SK-N-MC (cell line): ENCODE measurements around the gene NEK4.

Experiments
- DNase-seq: peaks from one replicate; pipeline ENCODE4 v3.0.0-alpha.2; 2011; ENCODE audit warnings: low read depth, low spot score
- H3K27ac ChIP-seq: fragments of 200-600 bp; sonication (generic); 2 replicates; pipeline ENCODE4 v1.5.1; 2016; ENCODE audit warnings: mixed run types
- H3K36me3 ChIP-seq: fragments of 200-600 bp; sonication (generic); 2 replicates; pipeline ENCODE4 v1.6.1; 2017; ENCODE audit warnings: antibody characterized with exemption, low read length, mixed read lengths; ENCODE audit not compliant: insufficient read depth
- H3K4me3 ChIP-seq: fragments of 200-600 bp; sonication (generic); 2 replicates; pipeline ENCODE4 v1.5.1; 2016
- H3K9ac ChIP-seq: fragments of 200-600 bp; sonication (generic); 2 replicates; pipeline ENCODE4 v1.8.0; 2017; ENCODE audit warnings: mixed run types, mixed read lengths; ENCODE audit not compliant: insufficient read length
- H3K9me3 ChIP-seq: fragments of 200-600 bp; sonication (generic); 2 replicates; pipeline ENCODE4 v1.6.1; 2017; ENCODE audit warnings: low read depth, mild to moderate bottlenecking, antibody characterized with exemption, low read length, moderate library complexity, mixed read lengths
- EZH2 ChIP-seq: fragments of 200-600 bp; sonication (generic); IDR thresholded peaks from one replicate; pipeline ENCODE4 v1.6.1; 2017; ENCODE audit warnings: antibody characterized with exemption
- FOXP2 ChIP-seq: optimal IDR thresholded peaks from 2 replicates; pipeline ENCODE3; 2011; ENCODE audit warnings: mild to moderate bottlenecking, moderate library complexity; ENCODE audit not compliant: insufficient read depth; ENCODE audit errors: extremely low read length, control extremely low read depth
- POLR2AphosphoS5 ChIP-seq: IDR thresholded peaks from 2 replicates; pipeline ENCODE4 v1.6.1; 2012; ENCODE audit warnings: mild to moderate bottlenecking, low read depth, low read length, borderline replicate concordance

The NEK4 gene

DNA sequence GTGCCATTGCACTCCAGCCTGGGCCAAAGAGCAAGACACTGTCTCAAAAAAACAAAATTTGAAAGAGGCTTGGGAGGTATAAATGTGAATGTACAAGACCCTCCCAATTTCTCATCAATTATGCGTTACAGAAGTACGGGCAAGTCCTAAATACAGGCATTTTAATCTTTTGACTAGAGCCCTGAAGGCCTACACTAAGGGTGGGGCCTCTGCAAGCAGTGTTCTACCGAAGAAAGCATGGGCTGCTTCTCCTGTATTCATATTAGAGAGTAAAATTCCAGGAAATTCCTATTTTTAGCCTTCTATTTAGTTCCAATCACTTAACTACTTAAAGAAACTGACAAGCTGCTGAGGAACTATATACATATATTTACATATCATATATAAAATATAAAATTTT, 110.7 kb downstream of the NEK4 start:
- H3K9ac ChIP-seq: no peak overlapping the region
- H3K9me3 ChIP-seq: no peaks in the 10 kb centered on the region
- no peak overlapping the region for H3K27ac ChIP-seq
- H3K36me3 ChIP-seq: peaks cover 54% of the 10 kb centered on the region
- H3K4me3 ChIP-seq: no peak overlapping the region
- DNase-seq: no peak
- TF ChIP-seq POLR2AphosphoS5 (no peak), EZH2 (no peak), FOXP2 (no peak)
